ENCODE data around the gene GPATCH1.
A peak's percentile ranks its signal among the peaks of the same experiment; 100 is the strongest.
"Not testable (repeated sequence)": the region's sequence is repeated elsewhere in the genome, so short reads cannot be mapped to it uniquely, and the experiment has no call there.

Gene GPATCH1

GRCh38 chr19:33157906-33158305 is 76.9 kb downstream of the GPATCH1 start:
- DNase-seq (ENCODE audit: low read depth in 2 of 2): no peak

- DNase-seq (ENCODE audit: low read depth in 2 of 2): no peak
Observed at GRCh38 chr19:33158365-33158764, 77.4 kb downstream of the GPATCH1 start.

DNA sequence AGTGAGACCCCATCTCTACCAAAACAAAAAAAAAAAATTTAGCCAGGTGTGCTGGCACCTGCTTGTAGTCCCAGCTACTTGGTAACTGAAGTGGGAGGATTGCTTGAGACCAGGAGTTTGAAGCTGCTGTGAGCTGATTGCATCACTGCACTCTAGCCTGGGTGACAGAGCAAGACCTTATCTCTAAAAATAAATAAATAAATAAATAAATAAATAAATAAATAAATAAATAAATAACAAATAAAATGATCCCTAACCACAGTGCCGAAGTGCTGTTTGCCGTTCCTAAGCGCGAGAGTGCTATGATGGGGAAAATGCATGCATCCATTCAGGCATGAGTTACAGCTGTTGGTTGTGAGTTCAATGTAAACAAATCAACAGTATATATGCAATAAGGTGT is 78.2 kb downstream of the GPATCH1 start:
- no peak for DNase-seq (ENCODE audit: low read depth in 2 of 2)

DNA sequence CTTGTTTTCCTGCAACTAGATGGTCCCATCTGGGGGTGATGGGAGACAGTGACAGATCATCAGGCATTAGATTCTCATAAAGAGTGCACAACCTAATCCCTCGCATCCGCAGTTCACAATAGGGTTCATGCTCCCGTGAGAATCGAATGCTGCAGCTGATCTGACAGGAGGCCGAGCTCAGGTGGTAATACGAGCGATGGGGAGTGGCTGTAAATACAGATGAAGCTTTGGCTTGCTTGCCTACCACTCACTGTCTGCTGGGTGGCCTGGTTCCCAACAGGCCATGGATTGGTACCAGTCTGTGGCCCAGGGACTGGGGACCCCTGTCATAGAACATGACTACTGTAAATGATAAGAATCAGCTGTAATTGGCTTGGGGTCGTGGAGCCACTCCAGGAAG is 78.9 kb downstream of the GPATCH1 start:
- DNase-seq (ENCODE audit: low read depth in 2 of 2): no peak

- DNase-seq (ENCODE audit: low read depth in 2 of 2): no peak
Observed at GRCh38 chr19:33161201-33161600, 80.2 kb downstream of the GPATCH1 start.

DNA sequence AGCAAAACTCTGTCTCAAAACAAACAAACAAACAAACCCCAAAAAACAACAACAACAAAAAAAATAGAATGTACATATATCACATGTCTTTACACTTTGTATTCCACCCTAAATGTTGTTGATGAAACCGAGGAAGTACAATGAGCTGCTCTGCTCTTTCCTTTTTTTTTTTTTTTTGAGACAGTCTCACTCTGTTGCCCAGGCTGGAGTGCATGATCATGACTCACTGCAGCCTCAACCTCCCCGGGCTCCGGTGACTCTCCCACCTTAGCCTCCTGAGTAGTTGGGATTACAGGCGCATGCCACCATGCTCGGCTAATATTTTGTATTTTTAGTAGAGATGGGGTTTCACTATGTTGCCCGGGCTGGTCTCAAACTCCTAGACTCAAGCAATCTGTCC is 82.5 kb downstream of the GPATCH1 start:
- DNase-seq (ENCODE audit: low read depth in 2 of 2): no peak

DNA sequence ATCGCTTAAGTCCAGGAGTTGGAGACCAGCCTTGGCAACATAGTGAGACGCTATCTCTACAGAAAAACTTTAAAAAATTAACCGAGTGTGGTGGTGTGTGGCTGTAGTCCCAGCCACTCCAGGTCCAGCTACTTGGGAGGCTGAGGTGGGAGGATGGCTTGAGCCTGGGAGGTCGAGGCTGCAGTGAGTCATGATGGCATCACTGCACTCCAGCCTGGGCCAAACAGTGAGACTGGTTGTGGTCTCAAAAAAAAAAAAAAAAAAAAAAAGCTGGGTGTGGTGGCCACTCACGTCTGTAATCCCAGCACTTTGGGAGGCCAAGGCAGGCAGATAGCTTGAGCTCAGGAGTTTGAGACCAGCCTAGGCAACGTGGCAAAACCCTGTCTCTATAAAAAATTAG is 85.1 kb downstream of the GPATCH1 start:
- DNase-seq (ENCODE audit: low read depth in 2 of 2): not testable (repeated sequence)

DNA sequence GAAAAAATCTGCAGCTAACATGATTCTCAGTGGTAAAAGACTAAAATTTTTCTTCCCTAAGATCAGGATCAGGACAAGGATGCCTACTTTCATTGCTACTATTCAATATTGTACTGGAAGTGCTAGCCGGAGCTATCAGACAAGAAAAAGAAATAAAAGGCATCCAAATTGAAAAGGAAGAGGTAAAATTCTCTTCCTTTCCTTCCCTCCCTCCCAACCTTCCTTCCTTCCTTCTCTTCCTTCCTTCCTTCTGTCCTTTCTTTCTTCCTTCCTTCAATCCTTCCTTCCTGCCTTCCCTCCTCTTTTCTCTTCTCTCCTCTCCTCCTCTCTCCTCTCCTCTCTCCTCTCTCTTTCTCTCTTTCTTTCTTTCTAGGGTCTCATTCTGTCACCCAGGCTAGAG is 86.5 kb downstream of the GPATCH1 start:
- DNase-seq (ENCODE audit: low read depth in 2 of 2): no peak

GRCh38 chr19:33168528-33168927 is 87.5 kb downstream of the GPATCH1 start:
- DNase-seq (ENCODE audit: low read depth in 2 of 2): no peak

DNA sequence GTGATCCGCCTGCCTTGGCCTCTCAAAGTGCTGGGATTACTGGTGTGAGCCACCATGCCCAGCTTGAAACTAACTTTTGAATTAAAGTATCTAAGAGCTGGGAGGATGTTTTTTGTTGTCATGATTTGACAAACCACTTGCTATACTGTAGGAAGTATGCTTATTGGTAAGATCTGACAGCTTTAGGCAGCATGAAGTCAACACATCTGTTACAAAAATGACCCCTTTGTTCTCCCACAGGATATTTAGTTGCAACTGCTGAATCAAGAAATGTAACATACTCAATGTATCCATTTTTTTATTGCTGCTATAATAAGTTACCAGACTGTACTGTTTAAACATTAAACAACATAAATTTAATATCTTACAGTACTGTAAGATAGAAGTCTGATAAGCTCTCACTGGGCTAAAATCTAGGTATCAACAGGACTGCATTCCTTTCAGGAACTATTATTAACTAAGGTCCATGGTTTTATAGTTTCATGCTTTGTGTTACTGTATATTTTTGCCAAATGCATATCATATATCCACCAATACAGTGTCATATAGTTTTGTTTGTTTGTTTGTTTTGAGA is 90.3 kb downstream of the GPATCH1 start:
- no peak for DNase-seq (ENCODE audit: low read depth in 2 of 2)

DNA sequence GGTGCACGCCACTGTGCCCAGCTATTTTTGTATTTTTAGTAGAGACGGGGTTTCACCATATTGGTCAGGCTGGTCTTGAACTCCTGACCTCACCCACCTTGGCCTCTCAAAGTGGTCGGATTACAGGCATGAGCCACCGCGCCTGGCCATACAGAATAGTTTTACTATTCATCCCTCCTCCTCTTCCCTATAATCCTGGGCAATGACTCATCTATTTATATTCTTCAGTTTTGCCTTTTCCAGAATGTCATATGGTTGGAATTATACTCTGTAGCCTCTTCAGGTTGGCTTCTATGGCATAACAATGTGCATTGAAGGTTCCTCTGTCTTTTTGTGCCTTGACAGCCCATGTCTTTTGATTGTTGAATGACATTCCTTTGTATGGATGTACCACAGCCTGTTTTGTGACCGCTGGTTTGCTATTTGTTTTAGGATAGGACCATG is 91.0 kb downstream of the GPATCH1 start:
- DNase-seq (ENCODE audit: low read depth in 2 of 2): no peak

DNA sequence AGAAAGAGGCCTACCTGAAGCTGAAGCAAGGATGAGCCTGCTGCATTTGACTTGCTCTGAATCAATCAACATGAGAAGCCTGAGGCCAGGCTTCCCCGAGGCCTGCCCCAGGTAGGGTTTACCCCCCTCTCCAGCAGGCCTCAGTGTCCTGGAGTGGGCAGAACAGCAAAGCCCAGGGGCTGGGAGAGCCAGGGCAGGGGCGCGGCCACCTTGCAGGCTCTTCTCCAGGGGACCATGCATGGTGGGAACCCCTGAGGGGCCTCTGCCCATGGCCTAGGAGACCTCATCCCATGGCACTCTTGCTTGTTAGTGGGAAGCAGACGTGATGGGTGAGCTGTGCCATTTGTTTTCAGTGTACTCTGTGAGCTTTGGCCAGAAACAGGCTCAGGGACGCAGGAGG is 93.2 kb downstream of the GPATCH1 start:
- DNase-seq (ENCODE audit: low read depth in 2 of 2): no peak

DNA sequence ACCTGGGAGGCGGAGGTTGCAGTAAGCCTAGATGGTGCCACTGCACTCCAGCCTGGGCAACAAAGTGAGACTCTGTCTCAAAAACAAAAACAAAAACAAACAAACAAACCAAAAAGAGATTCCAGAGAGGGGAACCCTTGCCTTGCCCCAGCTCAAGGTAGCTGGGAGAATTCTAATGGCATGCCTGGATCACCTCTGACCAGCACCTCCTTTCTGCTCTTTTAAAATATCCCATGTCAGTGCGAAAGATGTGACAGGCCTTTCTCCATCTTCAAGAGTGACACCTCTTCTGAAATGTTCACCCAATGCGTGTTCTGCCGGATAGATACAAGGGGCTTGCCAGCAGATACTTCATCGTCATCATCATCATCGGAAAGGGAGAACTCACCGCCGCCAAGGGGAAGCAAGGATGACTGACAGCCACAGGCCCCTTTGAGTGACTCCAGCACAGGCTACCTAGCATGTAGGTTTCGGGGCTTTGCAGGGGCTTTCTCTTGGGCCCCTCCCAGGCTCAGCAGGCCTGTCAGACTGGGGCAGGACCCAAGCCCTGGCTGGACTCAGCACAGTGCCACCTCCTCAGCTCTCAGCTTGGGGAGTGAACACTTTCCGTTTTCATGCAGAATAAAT is 94.3 kb downstream of the GPATCH1 start:
- DNase-seq (ENCODE audit: low read depth in 2 of 2): no peak

- DNase-seq (ENCODE audit: low read depth in 2 of 2): no peak
Observed at GRCh38 chr19:33175886-33176669, 95.1 kb downstream of the GPATCH1 start.

- peak; percentile 88 to 93 for DNase-seq (ENCODE audit: low read depth in 2 of 2)
Observed at GRCh38 chr19:33176670-33177416, 95.9 kb downstream of the GPATCH1 start.

GRCh38 chr19:33177417-33177979 is 96.5 kb downstream of the GPATCH1 start:
- no peak for DNase-seq (ENCODE audit: low read depth in 2 of 2)
